Activated B cell treated with CpG ODN at 0.5 μM for 24 hours (primary cell): Measurements from ENCODE around the gene CADM1. TPM values are rescaled to one million over a fixed set of nuclear protein-coding genes. Genes with fewer than 3 reads are reported as not detected.

Experiments used
- ATAC-seq: fragments of 200-7000 bp; cut with Tn5 transposase; one replicate; pipeline ENCODE4 v1.10.0; 2021; ENCODE audit warnings: low read depth, mild to moderate bottlenecking, moderate library complexity
- CTCF ChIA-PET: fragments of 350-600 bp; sonication (Branson Sonifier 250); formaldehyde crosslinking; loops from one replicate; lab custom pipeline; 2021; ENCODE audit warnings: antibody characterized with exemption; lab: Charles Lee
- POLR2A ChIA-PET: fragments of 350-600 bp; sonication (Branson Sonifier 250); formaldehyde crosslinking; loops from one replicate; lab custom pipeline; 2021; ENCODE audit warnings: antibody characterized with exemption; lab: Charles Lee
- DNase-seq: peaks from one replicate; pipeline ENCODE4 v3.0.0; 2022
- H3K27ac Mint-ChIP-seq: one replicate; pipeline ENCODE4 v1.8.0; 2020; ENCODE audit warnings: mixed read lengths
- H3K27me3 Mint-ChIP-seq: one replicate; pipeline ENCODE4 v1.8.0; 2021; ENCODE audit warnings: mixed read lengths
- H3K36me3 Mint-ChIP-seq: one replicate; pipeline ENCODE4 v1.8.0; 2021; ENCODE audit warnings: low read depth, mixed read lengths
- H3K4me1 Mint-ChIP-seq: one replicate; pipeline ENCODE4 v1.8.0; 2021; ENCODE audit warnings: mixed read lengths
- H3K4me3 Mint-ChIP-seq: one replicate; pipeline ENCODE4 v1.8.0; 2020; ENCODE audit warnings: mild to moderate bottlenecking, mixed read lengths
- H3K9me3 Mint-ChIP-seq: one replicate; pipeline ENCODE4 v1.8.0; 2020; ENCODE audit warnings: mixed read lengths
- intact Hi-C: fragments of 100-400 bp; cut with micrococcal nuclease; formaldehyde crosslinking; loops from one replicate; pipeline ENCODE4 v1.15.1; 2024
- total RNA-seq: library from RNA; stranded (reverse); gene quantifications from 2 replicates; pipeline ENCODE4 v1.2.3, GENCODE V29; 2022
- TF ChIP-seq, protein P1 (sequence below): fragments of 200-600 bp; IDR thresholded peaks from one replicate; pipeline ENCODE4 v1.8.0; 2022; ENCODE audit warnings: antibody characterized with exemption, mild to moderate bottlenecking

CADM1 gene
- total RNA-seq, 1 donor from 2014 or later: 0.86 TPM

DNA sequence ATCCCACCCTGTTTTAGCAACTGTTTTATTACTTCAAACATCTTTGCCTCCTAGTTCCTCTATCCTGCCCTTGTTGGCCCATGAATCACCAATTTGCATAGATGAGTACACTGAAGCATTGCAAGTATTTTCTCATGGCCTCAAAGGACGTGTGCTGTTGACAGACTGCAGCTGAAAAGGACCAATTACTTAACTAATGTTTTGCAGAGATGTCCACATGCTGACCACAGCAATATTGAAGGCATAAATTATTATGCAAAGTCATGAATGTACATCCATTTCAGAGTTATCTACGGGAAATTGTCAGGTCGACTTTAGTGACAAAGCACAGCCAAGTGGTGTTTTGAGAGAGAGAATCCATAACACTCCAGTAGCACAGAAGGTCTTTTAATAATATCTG lies 64.8 kb downstream of the CADM1 start:
- POLR2A ChIA-PET: no interaction called here
- intact Hi-C loops: no loop called here
- no peaks in the 10 kb centered on the region for H3K4me1 Mint-ChIP-seq
- no peak for ATAC-seq
- no peak overlapping the region for H3K27ac Mint-ChIP-seq
- no peaks in the 10 kb centered on the region for H3K27me3 Mint-ChIP-seq
- no peaks in the 10 kb centered on the region for H3K9me3 Mint-ChIP-seq
- TF ChIP-seq, protein P1, sequence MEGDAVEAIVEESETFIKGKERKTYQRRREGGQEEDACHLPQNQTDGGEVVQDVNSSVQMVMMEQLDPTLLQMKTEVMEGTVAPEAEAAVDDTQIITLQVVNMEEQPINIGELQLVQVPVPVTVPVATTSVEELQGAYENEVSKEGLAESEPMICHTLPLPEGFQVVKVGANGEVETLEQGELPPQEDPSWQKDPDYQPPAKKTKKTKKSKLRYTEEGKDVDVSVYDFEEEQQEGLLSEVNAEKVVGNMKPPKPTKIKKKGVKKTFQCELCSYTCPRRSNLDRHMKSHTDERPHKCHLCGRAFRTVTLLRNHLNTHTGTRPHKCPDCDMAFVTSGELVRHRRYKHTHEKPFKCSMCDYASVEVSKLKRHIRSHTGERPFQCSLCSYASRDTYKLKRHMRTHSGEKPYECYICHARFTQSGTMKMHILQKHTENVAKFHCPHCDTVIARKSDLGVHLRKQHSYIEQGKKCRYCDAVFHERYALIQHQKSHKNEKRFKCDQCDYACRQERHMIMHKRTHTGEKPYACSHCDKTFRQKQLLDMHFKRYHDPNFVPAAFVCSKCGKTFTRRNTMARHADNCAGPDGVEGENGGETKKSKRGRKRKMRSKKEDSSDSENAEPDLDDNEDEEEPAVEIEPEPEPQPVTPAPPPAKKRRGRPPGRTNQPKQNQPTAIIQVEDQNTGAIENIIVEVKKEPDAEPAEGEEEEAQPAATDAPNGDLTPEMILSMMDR: no peak
- H3K4me3 Mint-ChIP-seq: no peak overlapping the region
- DNase-seq: no peak
- CTCF ChIA-PET: no interaction called here
- H3K36me3 Mint-ChIP-seq: no peaks in the 10 kb centered on the region

DNA sequence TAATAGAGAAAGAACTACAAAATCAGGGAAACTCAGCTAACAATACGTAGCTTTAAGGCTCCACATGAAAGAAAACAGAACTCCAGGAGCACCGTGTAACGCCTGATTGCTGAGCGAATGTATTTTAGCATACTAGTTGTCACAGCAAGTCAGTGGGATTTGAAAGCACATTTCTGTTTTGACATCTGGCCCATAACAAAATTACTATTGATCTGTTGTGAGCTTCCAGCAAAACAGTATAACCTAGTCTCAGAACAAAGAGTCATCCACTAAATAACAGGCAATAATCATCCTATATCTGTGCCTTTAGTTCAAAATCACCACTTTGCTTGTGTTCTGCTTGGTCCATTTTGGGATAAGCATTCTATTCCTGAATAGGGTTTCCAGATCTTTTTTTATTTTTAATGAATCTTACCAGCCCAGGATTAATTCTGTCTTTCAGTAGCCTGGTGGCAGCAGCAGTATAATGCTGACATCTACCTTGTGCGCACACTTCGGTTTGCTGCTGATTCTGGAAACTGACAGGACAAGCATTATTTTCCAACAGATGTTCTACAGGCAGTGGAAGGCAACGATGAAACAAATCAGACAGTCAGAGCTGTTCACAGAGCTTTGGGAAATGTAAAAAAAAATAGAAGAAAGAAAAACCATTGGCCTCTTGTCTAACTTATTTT lies 66.2 kb downstream of the CADM1 start:
- ChIA-PET POLR2A (no interaction called here), CTCF (no interaction called here)
- H3K9me3 Mint-ChIP-seq: no peaks in the 10 kb centered on the region
- intact Hi-C loops: no loop called here
- no peak overlapping the region for H3K27ac Mint-ChIP-seq
- no peak for DNase-seq
- no peak for ATAC-seq
- H3K4me3 Mint-ChIP-seq: no peak overlapping the region
- no peaks in the 10 kb centered on the region for H3K36me3 Mint-ChIP-seq
- no peaks in the 10 kb centered on the region for H3K4me1 Mint-ChIP-seq
- H3K27me3 Mint-ChIP-seq: no peaks in the 10 kb centered on the region
- TF ChIP-seq, protein P1: no peak

- Mint-ChIP-seq H3K27me3 (no peaks in the 10 kb centered on the region), H3K36me3 (no peaks in the 10 kb centered on the region), H3K27ac (no peak overlapping the region), H3K4me1 (no peaks in the 10 kb centered on the region), H3K9me3 (no peaks in the 10 kb centered on the region), H3K4me3 (no peak overlapping the region)
- no peak for ATAC-seq
- ChIA-PET POLR2A (no interaction called here), CTCF (no interaction called here)
- no peak for DNase-seq
- TF ChIP-seq, protein P1: no peak
- intact Hi-C loops: no loop called here
Measured at GRCh38 chr11:115430345-115430744, 73.9 kb downstream of the CADM1 start.

GRCh38 chr11:115428306-115428705 lies 75.9 kb downstream of the CADM1 start:
- DNase-seq (no peak), ATAC-seq (no peak)
- TF ChIP-seq, protein P1: no peak
- Mint-ChIP-seq H3K27ac (no peak overlapping the region), H3K4me3 (no peak overlapping the region), H3K9me3 (no peaks in the 10 kb centered on the region), H3K4me1 (no peaks in the 10 kb centered on the region), H3K36me3 (no peaks in the 10 kb centered on the region), H3K27me3 (no peaks in the 10 kb centered on the region)
- POLR2A ChIA-PET: no interaction called here
- CTCF ChIA-PET: no interaction called here
- intact Hi-C loops: no loop called here

DNA sequence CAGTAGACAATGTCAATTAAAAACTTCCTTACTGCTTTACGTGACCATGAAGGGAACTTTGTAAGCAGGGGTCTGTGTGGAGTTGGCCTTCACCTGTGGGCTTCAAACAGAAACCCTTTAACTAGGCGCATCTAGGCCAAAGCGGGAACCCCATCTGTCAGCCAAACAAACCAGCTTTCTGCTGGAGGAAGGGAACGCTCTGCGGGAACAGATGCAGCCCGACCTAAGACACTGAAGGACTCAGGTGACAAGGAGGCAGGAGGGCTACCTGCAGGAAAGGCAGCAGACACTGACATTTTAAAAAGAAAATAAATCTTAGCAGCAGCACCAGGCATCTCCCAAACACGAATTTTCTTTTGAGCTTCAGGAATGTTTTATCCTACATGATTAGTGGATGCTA lies 78.4 kb downstream of the CADM1 start:
- CTCF ChIA-PET: no interaction called here
- TF ChIP-seq, protein P1: no peak
- no peaks in the 10 kb centered on the region for H3K4me1 Mint-ChIP-seq

More for the DNA sequence above, 78.4 kb downstream of the CADM1 start:
- Mint-ChIP-seq H3K36me3 (no peaks in the 10 kb centered on the region), H3K9me3 (no peaks in the 10 kb centered on the region), H3K27ac (no peak overlapping the region), H3K27me3 (no peaks in the 10 kb centered on the region), H3K4me3 (no peak overlapping the region)
- DNase-seq: no peak
- POLR2A ChIA-PET: no interaction called here
- intact Hi-C loops: no loop called here
- no peak for ATAC-seq
